LNCaP clone FGC (cell line): ENCODE measurements around the gene SLPI.

Experiments used
- DNase-seq: peaks from one replicate; pipeline ENCODE4 v3.0.0-alpha.2; 2011; ENCODE audit warnings: low read depth
- H3K4me3 ChIP-seq: 2 replicates; pipeline ENCODE4 v1.5.1; 2011; ENCODE audit warnings: mild to moderate bottlenecking, low read depth, low read length, control low read depth
- CTCF ChIP-seq: IDR thresholded peaks from 2 replicates; pipeline ENCODE4 v1.5.1; 2012; ENCODE audit warnings: mild to moderate bottlenecking; ENCODE audit not compliant: control insufficient read depth, insufficient read depth; ENCODE audit errors: extremely low read depth

SLPI gene

GRCh38 chr20:45257711-45258110, 3.3 kb upstream of the SLPI start:
- no peak for DNase-seq
- H3K4me3 ChIP-seq: no peak overlapping the region
- no peak for TF ChIP-seq CTCF

DNA sequence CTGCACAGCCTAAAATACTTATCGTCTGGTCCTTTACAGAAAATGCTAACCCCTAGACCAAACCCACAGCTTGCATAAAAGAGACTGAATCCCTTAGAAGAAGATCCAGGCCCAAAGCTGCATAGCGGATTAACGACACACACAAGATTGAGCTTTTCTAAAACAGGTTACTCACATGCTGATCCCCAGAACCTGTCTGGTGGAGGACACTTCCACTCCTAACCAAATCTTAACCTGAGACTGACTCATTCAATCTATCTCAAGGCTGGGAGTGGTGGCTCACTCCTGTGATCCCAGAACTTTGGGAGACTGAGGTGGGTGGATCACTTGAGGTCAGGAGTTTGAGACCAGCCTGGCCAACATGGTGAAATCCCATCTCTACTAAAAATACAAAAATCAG, 2.8 kb upstream of the SLPI start:
- TF ChIP-seq CTCF: no peak
- H3K4me3 ChIP-seq: no peak overlapping the region
- DNase-seq: no peak

DNA sequence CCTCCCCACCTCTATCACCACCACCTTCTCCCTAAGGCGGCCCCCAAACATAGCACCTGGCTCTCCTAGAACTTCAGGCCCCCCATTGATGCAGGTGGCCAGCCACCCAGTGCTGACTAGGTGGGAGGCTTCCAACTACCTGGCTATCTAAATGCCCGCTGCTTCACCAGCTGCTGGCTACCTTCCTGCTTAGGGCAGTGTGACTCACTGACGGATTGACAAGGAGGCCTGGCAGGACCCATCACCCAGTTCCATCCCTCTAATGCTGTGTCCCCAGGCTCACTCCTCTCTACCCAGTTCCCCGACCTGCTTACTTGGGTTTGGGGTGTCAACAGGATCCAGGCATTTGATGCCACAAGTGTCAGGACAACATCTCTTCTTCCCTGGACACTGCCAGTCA, 1.1 kb downstream of the SLPI start:
- H3K4me3 ChIP-seq: no peak overlapping the region

GRCh38 chr20:45251884-45252560, 2.3 kb downstream of the SLPI start:
- DNase-seq: no peak
- no peak for TF ChIP-seq CTCF
- H3K4me3 ChIP-seq: no peak overlapping the region

More for the DNA sequence above, 1.1 kb downstream of the SLPI start:
- no peak for DNase-seq
- no peak for TF ChIP-seq CTCF

GRCh38 chr20:45248609-45249008, 5.8 kb downstream of the SLPI start:
- no peak overlapping the region for H3K4me3 ChIP-seq
- TF ChIP-seq CTCF: no peak
- DNase-seq: no peak

DNA sequence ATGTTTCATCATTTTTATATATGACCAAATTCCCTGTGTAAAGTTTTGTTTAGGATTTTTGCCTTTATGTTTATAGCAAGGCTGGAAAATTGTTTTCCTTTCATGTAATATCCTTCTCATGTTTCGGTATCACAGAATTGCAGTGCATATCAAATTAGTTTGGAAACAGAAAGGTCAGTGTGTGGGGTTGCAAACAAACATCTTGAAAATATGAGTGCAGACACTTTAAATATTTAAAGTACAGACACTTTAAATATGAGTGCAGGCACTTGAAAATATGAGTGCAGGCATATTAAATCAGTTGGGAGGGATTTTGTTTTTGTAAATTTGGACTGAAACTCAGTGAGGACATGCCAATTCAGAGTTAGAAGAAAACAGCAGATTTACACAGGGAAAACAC, 6.5 kb downstream of the SLPI start:
- H3K4me3 ChIP-seq: no peak overlapping the region

More for the DNA sequence above, 6.5 kb downstream of the SLPI start:
- no peak for TF ChIP-seq CTCF
- no peak for DNase-seq
